HG03439 (cell line): Measurements from ENCODE around the gene GABRR2.

Experiments
- ATAC-seq: cut with Tn5 transposase; IDR thresholded peaks from one replicate; pipeline ENCODE4 v1.9.1; 2021; ENCODE audit warnings: mild to moderate bottlenecking, moderate library complexity; ENCODE audit not compliant: unreplicated experiment

The GABRR2 gene

DNA sequence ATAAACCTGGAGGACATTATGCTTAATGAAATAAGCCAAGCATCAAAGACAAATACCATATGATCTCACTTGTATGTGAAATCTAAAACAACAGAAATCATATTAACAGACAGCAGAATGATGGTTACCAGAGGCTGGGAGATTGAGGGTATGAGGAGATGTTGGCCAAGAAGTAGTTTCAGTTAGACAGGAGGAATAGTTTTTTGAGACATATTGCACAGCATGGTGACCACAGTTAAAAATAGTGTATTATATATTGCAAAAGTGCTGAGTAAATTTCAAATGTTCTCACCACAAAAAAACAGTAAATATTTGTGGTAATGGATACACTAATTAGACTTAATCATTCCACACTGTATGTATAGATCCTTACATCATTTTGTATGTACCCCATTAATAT is 99.7 kb downstream of the GABRR2 start:
- ATAC-seq = no peak

- ATAC-seq = no peak
Observed at GRCh38 chr6:89214197-89214596, 100.9 kb downstream of the GABRR2 start.

DNA sequence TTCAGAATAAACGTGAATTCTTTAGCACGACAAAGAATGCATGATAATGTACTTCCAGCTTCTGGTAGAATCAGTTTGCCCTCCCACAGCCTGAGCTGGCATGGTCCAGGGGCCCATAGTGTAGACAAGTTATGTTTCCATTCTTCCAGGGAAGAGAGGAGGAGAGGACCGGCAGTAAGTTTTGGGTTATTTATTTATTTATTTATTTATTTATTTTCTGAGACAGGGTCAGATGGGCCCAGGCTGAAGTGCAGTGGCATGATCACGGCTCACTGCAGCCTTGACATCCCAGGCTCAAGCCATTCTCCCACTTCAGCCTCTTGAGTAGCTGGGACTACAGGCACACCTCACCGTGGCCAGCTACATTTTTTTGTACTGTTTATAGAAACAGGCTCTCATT is 102.6 kb downstream of the GABRR2 start:
- ATAC-seq = no peak

- ATAC-seq = no peak
Observed at GRCh38 chr6:89209457-89209856, 105.6 kb downstream of the GABRR2 start.

DNA sequence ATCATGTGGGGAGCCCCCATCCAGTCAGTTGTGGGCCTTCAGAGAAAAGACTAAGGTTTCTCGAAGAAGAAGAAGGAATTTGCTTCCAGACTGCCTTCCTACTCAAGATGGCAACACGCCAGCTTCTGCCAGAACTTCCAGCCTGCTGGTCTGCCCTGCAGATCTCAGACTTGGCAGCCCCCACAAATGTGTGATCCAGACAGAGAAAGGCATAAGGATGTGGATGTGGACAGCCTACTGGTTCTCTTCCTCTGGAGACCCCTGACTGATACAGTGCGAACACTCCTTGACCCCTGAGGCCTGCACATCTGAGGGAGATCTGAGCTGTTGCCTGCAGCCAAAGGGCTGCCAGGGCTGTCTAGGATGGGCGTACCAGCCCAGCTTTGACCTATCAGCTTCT is 106.5 kb downstream of the GABRR2 start:
- ATAC-seq = no peak
